Osteocyte (in vitro differentiated cells): ENCODE results near the gene NPR3. TPM values are rescaled to one million over a fixed set of nuclear protein-coding genes. Genes with fewer than 3 reads are reported as not detected.

Experiments
- DNase-seq: peaks from one replicate; pipeline ENCODE4 v3.0.0; 2021; ENCODE audit warnings: mixed read lengths; ENCODE audit not compliant: unreplicated experiment; ENCODE audit errors: extremely low spot score
- H3K27ac Mint-ChIP-seq: one replicate; pipeline ENCODE4 v1.8.0; 2021; ENCODE audit warnings: mild to moderate bottlenecking, mixed read lengths; ENCODE audit not compliant: unreplicated experiment
- H3K27me3 Mint-ChIP-seq: one replicate; pipeline ENCODE4 v1.8.0; 2021; ENCODE audit warnings: mixed read lengths; ENCODE audit not compliant: unreplicated experiment
- H3K36me3 Mint-ChIP-seq: one replicate; pipeline ENCODE4 v1.8.0; 2021; ENCODE audit warnings: mixed read lengths; ENCODE audit not compliant: unreplicated experiment
- H3K4me1 Mint-ChIP-seq: one replicate; pipeline ENCODE4 v1.8.0; 2021; ENCODE audit warnings: mixed read lengths; ENCODE audit not compliant: unreplicated experiment
- H3K4me3 Mint-ChIP-seq: one replicate; pipeline ENCODE4 v1.8.0; 2021; ENCODE audit warnings: mild to moderate bottlenecking, moderate library complexity, mixed read lengths; ENCODE audit not compliant: unreplicated experiment
- H3K9me3 Mint-ChIP-seq: one replicate; pipeline ENCODE4 v1.8.0; 2021; ENCODE audit warnings: mixed read lengths; ENCODE audit not compliant: unreplicated experiment
- total RNA-seq: library from RNA; stranded (reverse); gene quantifications from 2 replicates; pipeline ENCODE4 v1.2.1, GENCODE V29; 2021
- TF ChIP-seq, protein P1 (sequence below): fragments of 200-600 bp; sonication (generic); IDR thresholded peaks from 2 replicates; pipeline ENCODE4 v1.5.0; 2021; ENCODE audit warnings: antibody characterized with exemption, mild to moderate bottlenecking, moderate library complexity

Gene NPR3
- total RNA-seq, 1 donor from 2014 or later = 97.4 TPM

DNA sequence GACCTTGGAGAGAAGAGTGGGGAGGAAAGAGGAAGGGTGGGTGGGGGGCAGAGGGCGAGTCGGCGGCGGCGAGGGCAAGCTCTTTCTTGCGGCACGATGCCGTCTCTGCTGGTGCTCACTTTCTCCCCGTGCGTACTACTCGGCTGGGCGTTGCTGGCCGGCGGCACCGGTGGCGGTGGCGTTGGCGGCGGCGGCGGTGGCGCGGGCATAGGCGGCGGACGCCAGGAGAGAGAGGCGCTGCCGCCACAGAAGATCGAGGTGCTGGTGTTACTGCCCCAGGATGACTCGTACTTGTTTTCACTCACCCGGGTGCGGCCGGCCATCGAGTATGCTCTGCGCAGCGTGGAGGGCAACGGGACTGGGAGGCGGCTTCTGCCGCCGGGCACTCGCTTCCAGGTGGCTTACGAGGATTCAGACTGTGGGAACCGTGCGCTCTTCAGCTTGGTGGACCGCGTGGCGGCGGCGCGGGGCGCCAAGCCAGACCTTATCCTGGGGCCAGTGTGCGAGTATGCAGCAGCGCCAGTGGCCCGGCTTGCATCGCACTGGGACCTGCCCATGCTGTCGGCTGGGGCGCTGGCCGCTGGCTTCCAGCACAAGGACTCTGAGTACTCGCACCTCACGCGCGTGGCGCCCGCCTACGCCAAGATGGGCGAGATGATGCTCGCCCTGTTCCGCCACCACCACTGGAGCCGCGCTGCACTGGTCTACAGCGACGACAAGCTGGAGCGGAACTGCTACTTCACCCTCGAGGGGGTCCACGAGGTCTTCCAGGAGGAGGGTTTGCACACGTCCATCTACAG, 760 bp downstream of the NPR3 start:
- Mint-ChIP-seq H3K4me3 (peak overlapping the region; percentile 83), H3K27me3 (no peaks in the 10 kb centered on the region), H3K4me1 (peaks cover 48% of the 10 kb centered on the region), H3K9me3 (no peaks in the 10 kb centered on the region), H3K36me3 (peaks cover 3% of the 10 kb centered on the region), H3K27ac (peak overlapping the region; percentile 94)
- DNase-seq = peak; percentile 88
- TF ChIP-seq, protein P1, sequence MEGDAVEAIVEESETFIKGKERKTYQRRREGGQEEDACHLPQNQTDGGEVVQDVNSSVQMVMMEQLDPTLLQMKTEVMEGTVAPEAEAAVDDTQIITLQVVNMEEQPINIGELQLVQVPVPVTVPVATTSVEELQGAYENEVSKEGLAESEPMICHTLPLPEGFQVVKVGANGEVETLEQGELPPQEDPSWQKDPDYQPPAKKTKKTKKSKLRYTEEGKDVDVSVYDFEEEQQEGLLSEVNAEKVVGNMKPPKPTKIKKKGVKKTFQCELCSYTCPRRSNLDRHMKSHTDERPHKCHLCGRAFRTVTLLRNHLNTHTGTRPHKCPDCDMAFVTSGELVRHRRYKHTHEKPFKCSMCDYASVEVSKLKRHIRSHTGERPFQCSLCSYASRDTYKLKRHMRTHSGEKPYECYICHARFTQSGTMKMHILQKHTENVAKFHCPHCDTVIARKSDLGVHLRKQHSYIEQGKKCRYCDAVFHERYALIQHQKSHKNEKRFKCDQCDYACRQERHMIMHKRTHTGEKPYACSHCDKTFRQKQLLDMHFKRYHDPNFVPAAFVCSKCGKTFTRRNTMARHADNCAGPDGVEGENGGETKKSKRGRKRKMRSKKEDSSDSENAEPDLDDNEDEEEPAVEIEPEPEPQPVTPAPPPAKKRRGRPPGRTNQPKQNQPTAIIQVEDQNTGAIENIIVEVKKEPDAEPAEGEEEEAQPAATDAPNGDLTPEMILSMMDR = no peak

DNA sequence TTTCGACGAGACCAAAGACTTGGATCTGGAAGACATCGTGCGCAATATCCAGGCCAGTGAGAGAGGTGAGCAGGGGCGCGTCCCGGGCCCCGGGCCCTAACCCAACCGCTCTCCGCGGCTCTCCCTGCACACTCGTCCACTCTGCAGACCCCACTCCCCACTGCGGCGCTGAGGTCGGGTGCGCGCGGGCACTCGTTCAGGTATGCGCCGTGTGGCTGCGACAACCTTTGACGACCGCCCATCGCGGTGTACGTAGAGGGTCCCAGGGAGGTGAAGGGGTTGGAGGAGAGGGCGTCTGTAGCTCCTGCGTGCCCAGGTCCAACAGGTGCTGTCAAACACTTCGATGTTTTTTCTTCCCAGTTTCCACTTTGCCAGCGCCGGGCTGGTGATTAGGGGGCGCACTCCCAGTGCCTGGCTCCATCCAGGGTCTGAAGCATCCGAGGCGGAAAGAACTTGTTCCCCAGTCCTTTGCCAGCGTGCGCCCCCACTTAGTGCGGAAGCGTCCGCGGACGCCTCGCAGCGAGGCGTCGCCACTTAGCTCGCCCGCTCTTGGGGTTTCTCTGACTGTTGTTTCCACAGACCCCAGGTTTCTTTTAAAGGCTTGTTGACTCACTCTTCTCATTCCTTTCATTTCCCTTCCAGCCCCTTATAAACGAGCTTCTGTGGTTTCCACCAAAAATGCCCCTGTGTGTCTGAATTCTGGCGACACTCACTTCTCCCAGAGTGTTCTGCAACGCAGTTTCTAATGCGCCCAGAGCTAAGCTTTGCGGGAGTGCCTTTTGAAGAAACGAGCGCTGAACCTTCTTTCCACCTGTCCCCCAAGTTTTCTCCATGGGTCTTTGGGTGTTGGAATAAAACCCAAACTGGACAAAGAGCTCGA, 1.6 kb downstream of the NPR3 start:
- Mint-ChIP-seq H3K9me3 (peaks cover 4% of the 10 kb centered on the region), H3K27ac (peak overlapping the region; percentile 94), H3K36me3 (peaks cover 11% of the 10 kb centered on the region), H3K27me3 (no peaks in the 10 kb centered on the region), H3K4me3 (peak overlapping the region; percentile 83), H3K4me1 (peaks cover 44% of the 10 kb centered on the region)
- TF ChIP-seq, protein P1 = peak; percentile 36
- DNase-seq = no peak

DNA sequence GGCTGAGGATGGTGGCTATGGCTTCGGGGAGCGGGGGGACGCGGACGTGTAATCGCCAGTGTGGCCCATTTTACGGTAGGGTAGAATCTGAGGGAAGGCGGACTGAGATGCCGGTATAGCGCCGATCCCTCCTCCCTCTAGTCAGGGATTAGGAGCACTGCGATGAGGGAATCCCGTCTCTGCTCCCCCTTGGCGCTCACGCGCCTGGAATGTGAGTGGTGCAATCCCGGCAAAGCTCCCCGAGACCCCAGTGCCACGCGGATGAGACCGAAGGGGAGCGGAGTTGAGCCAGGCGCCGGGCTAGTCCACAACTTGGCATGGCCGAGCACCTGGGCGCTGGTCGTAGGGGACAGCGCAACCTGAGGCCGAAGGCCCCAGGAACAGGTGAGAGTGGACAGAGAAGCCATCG, 2.2 kb downstream of the NPR3 start:
- Mint-ChIP-seq H3K27me3 (no peaks in the 10 kb centered on the region), H3K4me1 (peaks cover 44% of the 10 kb centered on the region), H3K9me3 (peaks cover 4% of the 10 kb centered on the region), H3K36me3 (peaks cover 17% of the 10 kb centered on the region), H3K4me3 (peak overlapping the region; percentile 83), H3K27ac (peak overlapping the region; percentile 94)
- DNase-seq = no peak
- TF ChIP-seq, protein P1 = no peak

DNA sequence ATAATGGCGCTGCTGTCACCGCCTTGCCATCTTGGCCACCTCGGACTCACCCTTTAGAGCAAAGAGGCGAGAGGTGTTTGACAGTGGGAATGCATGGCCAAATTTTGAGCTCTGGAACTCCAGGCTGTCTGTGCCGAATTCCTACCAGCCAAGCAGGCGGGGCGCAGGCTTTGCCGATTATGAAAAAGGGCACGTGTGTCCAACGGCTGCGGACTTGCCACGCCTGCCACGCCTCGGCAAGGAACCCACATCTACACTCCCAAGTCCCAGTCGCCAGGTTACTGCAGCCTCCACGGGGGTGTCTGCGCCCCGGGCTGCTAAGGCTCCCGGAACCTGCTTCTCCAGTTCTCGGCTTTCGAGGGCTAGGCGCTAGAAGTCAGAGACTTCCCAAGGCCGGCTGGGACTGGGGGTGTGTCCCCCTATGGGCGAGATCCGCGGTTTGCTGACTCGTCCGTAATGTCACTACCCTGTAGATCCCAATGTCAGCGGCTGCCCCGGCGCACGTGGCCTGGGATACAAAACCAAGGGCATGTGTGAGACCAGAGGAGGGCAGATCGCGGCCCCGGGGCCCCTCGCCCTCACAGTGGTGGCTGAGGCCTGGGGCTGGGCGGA, 2.8 kb downstream of the NPR3 start:
- Mint-ChIP-seq H3K4me3 (peak overlapping the region; percentile 83), H3K36me3 (peaks cover 22% of the 10 kb centered on the region), H3K27me3 (no peaks in the 10 kb centered on the region), H3K27ac (peak overlapping the region; percentile 94), H3K9me3 (peaks cover 4% of the 10 kb centered on the region), H3K4me1 (peaks cover 44% of the 10 kb centered on the region)
- TF ChIP-seq, protein P1 = peak; percentile 23
- peak; percentile 90 for DNase-seq
